Measurements from ENCODE around the gene GPR108. TPM values are rescaled to one million over a fixed set of nuclear protein-coding genes. Genes with fewer than 3 reads are reported as not detected.
A peak's percentile ranks its signal among the peaks of the same experiment; 100 is the strongest.

The GPR108 gene
- total and polyA plus RNA-seq, 5 donors from 2014 or later = 60.7 to 98.8 (median 86.2) TPM

DNA sequence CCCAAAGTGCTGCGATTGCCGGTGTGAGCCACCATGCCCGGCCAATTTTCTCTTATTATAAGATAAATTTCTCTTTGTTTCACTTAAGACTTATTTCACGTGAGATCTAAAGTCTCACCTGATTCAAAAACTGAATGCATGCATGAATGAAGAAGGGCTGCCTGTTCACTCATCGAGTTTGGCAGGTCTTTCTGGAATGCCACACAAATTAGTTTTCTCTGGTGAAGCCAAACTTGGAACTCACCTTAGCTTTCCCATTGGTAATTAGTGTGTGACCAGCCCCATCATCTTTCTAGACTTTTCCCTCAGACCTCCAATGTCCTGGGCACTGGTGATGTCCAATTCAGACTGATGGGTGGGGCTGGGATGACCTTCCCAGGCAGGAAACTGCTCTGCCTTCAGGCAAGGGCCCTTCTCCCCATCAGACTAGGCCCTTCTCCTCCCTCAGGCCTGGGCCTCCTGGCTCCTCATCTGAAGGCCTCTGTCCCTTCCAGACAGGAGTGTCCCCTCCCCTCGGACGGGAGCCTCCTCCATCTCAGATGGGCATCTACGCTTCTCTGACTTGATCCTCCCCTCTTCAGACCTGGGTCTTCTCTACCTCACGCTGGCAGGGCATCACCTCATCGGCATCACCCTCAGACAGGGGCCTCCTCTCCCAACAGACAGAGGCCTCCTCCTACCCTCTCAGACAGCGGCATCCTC, 31.3 kb downstream of the GPR108 start:
- Mint-ChIP-seq H3K4me3 (no peak overlapping the region), H3K9me3 (peaks cover 0 to 5% (median 0%) of the 10 kb centered on the region in 7 donors), H3K4me1 (peaks cover 0 to 17% (median 5%) of the 10 kb centered on the region in 4 donors), H3K27me3 (peaks cover 36% of the 10 kb centered on the region), H3K27ac (no peak overlapping the region), H3K36me3 (no peaks in the 10 kb centered on the region)
- H3K9me3 ChIP-seq (ENCODE audit: control insufficient read depth in 2 of 2, low read length in 2 of 2) = no peaks in the 10 kb centered on the region
- H3K27me3 ChIP-seq (ENCODE audit: control insufficient read depth, insufficient read depth, low read length) = peaks cover 5% of the 10 kb centered on the region
- H3K4me1 ChIP-seq (ENCODE audit: control insufficient read depth, insufficient read depth, low read length, poor library complexity, severe bottlenecking) = peaks cover 6% of the 10 kb centered on the region
- no peak overlapping the region for H3K27ac ChIP-seq (ENCODE audit: insufficient read depth, low read length, poor library complexity, severe bottlenecking)
- ATAC-seq (ENCODE audit: low read depth in 2 of 2) = no peak
- DNase-seq = no peak
- no peaks in the 10 kb centered on the region for H3K36me3 ChIP-seq (ENCODE audit: control insufficient read depth, insufficient read depth, low read length)
- no peak overlapping the region for H3K4me3 ChIP-seq (ENCODE audit: low read depth, low read length)

DNA sequence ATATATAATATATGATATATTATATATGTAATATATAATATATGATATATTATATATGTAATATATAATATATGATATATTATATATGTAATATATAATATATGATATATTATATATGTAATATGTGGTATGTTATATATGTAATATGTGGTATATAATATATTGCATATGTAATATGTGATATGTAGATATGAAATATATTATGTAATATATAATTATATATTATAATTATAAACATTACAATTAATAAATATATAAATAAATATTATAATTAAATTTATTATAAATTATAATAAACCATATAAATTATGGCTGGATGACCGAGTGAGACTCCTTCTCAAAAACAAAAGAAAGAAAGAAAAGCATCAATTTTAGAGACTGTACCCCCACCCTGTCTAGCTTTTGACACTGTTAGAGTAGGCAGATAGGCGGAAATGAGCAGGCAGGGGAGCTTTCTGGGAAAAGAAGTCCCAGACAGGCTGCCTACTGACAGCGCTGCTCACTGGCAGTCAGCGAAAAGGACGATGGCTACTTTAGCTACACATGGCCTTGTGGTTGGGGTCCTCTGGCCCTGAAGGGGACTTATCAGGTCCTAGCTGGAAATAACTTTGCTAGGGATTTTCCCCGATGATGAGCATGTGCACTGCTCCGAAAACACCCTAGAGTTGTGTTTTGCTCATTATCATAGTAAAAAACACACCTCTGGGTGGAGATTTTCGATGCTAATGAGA, 36.6 kb downstream of the GPR108 start:
- Histone ChIP-seq H3K27ac (ENCODE audit: insufficient read depth, low read length, poor library complexity, severe bottlenecking) (no peak overlapping the region), H3K36me3 (ENCODE audit: control insufficient read depth, insufficient read depth, low read length) (no peaks in the 10 kb centered on the region), H3K4me1 (ENCODE audit: control insufficient read depth, insufficient read depth, low read length, poor library complexity, severe bottlenecking) (peaks cover 4% of the 10 kb centered on the region), H3K9me3 (ENCODE audit: control insufficient read depth in 2 of 2, low read length in 2 of 2) (peaks cover 0 to 3% of the 10 kb centered on the region in 2 experiments), H3K4me3 (ENCODE audit: low read depth, low read length) (no peak overlapping the region), H3K27me3 (ENCODE audit: control insufficient read depth, insufficient read depth, low read length) (no peaks in the 10 kb centered on the region)
- Mint-ChIP-seq H3K4me1 (peaks cover 0 to 5% (median 0%) of the 10 kb centered on the region in 4 donors), H3K27ac (no peak overlapping the region), H3K9me3 (peaks cover 0 to 2% (median 0%) of the 10 kb centered on the region in 7 donors), H3K27me3 (no peaks in the 10 kb centered on the region), H3K4me3 (no peak overlapping the region), H3K36me3 (no peaks in the 10 kb centered on the region)
- no peak for DNase-seq
- ATAC-seq (ENCODE audit: low read depth in 2 of 2) = no peak

DNA sequence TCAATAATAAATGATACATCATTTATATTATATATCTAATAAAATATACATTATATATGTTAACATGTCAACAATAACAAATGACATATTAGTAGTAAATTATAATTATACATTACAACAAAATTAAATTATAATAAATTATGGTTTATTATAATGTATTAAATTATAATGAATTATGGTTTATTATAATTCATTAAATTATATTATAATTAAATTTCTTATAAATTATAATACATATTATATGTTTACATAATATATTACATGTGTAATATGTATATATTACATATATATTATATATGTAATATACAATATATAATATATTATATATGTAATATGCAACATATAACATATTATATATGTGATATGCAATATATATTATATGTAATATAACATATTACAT, 37.4 kb downstream of the GPR108 start:
- H3K4me3 Mint-ChIP-seq = no peak overlapping the region
- ATAC-seq (ENCODE audit: low read depth in 2 of 2) (no peak), DNase-seq (no peak)
- no peaks in the 10 kb centered on the region for H3K27me3 ChIP-seq (ENCODE audit: control insufficient read depth, insufficient read depth, low read length)
- H3K36me3 ChIP-seq (ENCODE audit: control insufficient read depth, insufficient read depth, low read length) = no peaks in the 10 kb centered on the region
- H3K9me3 ChIP-seq (ENCODE audit: control insufficient read depth in 2 of 2, low read length in 2 of 2) = peaks cover 0 to 3% of the 10 kb centered on the region in 2 experiments
- no peaks in the 10 kb centered on the region for H3K27me3 Mint-ChIP-seq
- peaks cover 0 to 3% (median 0%) of the 10 kb centered on the region in 7 donors for H3K9me3 Mint-ChIP-seq
- no peak overlapping the region for H3K27ac ChIP-seq (ENCODE audit: insufficient read depth, low read length, poor library complexity, severe bottlenecking)
- no peak overlapping the region for H3K27ac Mint-ChIP-seq
- H3K4me1 ChIP-seq (ENCODE audit: control insufficient read depth, insufficient read depth, low read length, poor library complexity, severe bottlenecking) = peaks cover 4% of the 10 kb centered on the region
- no peaks in the 10 kb centered on the region for H3K36me3 Mint-ChIP-seq
- peaks cover 0 to 5% (median 0%) of the 10 kb centered on the region in 4 donors for H3K4me1 Mint-ChIP-seq
- H3K4me3 ChIP-seq (ENCODE audit: low read depth, low read length) = no peak overlapping the region

DNA sequence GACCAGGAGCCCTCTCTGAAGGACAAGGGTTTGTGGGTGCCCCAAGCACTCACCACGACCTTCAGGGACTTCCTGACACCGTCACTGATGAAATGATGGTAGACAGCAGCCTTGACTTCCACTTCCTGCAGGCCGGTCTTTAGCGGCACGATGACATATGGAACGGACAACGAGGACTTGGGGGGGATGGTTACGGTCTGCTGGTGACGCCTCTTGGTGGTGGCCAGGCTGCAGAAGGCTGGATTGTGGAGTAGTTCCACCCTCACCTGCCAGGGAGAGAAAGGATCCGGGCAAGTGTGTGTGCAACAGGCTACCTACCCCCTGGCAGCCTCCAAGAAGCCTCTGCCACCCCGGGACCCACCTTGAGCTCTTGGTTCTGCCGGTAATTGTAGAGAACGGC, 40.1 kb downstream of the GPR108 start:
- H3K9me3 Mint-ChIP-seq = peaks cover 0 to 3% (median 0%) of the 10 kb centered on the region in 7 donors
- H3K36me3 ChIP-seq (ENCODE audit: control insufficient read depth, insufficient read depth, low read length) = no peaks in the 10 kb centered on the region
- H3K9me3 ChIP-seq (ENCODE audit: control insufficient read depth in 2 of 2, low read length in 2 of 2) = peaks cover 0 to 3% of the 10 kb centered on the region in 2 experiments
- no peaks in the 10 kb centered on the region for H3K36me3 Mint-ChIP-seq
- no peak for DNase-seq
- peaks cover 0 to 5% (median 0%) of the 10 kb centered on the region in 4 donors for H3K4me1 Mint-ChIP-seq
- no peaks in the 10 kb centered on the region for H3K27me3 Mint-ChIP-seq
- H3K27me3 ChIP-seq (ENCODE audit: control insufficient read depth, insufficient read depth, low read length) = no peaks in the 10 kb centered on the region
- no peak overlapping the region for H3K27ac ChIP-seq (ENCODE audit: insufficient read depth, low read length, poor library complexity, severe bottlenecking)
- H3K4me3 Mint-ChIP-seq = peak overlapping the region in 1 of 4 donors; percentile 21
- H3K4me1 ChIP-seq (ENCODE audit: control insufficient read depth, insufficient read depth, low read length, poor library complexity, severe bottlenecking) = peaks cover 4% of the 10 kb centered on the region
- no peak for ATAC-seq (ENCODE audit: low read depth in 2 of 2)
- H3K4me3 ChIP-seq (ENCODE audit: low read depth, low read length) = no peak overlapping the region
- no peak overlapping the region for H3K27ac Mint-ChIP-seq

DNA sequence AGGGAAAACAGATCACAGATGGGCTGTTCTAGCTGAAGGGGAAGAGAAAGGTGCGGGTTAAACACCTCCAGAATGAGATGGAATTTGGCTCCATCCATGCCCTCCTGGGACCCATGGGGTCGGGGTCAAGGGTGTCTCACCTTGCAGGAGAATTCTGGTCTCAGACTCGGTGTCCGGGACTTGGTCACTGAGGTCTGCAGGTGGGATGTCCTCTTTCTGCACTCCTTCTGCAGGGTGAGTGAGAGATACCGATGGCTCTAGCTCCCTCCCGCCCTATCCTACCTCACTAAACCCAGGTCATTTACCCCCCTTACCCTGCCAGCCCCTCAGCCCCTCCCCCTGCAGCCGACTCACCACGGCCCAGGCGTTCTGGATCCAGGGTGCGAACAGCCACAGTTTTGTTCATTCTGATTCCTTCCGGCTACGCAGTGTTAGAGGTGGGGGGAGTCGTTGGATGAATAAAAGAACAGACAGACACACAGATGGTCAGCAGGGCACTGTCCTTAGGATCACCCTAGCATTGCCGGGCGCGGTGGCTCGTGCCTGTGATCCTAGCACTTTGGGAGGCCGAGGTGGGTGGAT, 41.0 kb downstream of the GPR108 start:
- H3K27ac Mint-ChIP-seq = no peak overlapping the region
- H3K27me3 Mint-ChIP-seq = no peaks in the 10 kb centered on the region
- H3K36me3 Mint-ChIP-seq = no peaks in the 10 kb centered on the region

DNA sequence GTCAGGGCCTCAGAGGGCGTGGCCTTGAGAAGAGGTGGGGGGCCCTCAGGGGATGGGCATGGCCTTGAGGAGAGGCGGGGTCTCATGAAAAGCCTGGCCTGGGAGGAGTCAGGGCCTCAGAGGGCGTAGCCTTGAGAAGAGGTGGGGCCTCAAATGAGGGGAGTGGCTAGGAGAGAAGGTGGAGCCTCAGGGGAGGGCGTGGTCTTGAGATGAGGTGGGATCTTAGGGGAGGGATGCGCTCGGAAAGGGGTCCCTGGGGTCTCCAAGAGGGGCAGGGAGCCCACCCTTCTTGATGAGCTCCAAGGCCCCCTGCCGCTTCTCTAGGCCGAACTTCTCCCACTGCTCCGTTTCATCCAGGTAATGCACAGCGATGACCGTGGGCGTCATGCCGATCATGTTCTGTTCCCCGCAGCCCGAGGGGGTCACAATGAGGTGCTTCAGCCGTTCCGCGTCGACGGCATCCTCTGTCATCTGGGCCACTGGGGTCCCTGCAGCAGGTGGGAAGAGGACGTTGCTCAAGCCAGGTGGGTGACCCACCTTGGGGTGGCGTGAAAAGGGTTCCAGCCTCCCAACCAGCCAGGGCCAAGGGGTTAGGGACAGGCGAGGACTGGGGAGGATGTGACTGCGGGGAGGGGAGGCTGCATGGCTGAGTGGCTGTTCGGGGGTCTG, 43.1 kb downstream of the GPR108 start:
- Histone ChIP-seq H3K4me3 (ENCODE audit: low read depth, low read length) (no peak overlapping the region), H3K4me1 (ENCODE audit: control insufficient read depth, insufficient read depth, low read length, poor library complexity, severe bottlenecking) (peaks cover 4% of the 10 kb centered on the region), H3K27ac (ENCODE audit: insufficient read depth, low read length, poor library complexity, severe bottlenecking) (no peak overlapping the region), H3K27me3 (ENCODE audit: control insufficient read depth, insufficient read depth, low read length) (no peaks in the 10 kb centered on the region), H3K36me3 (ENCODE audit: control insufficient read depth, insufficient read depth, low read length) (no peaks in the 10 kb centered on the region), H3K9me3 (ENCODE audit: control insufficient read depth in 2 of 2, low read length in 2 of 2) (no peaks in the 10 kb centered on the region)
- peak overlapping the region in 1 of 4 donors; percentile 51 for H3K4me3 Mint-ChIP-seq
- DNase-seq (no peak), ATAC-seq (ENCODE audit: low read depth in 2 of 2) (no peak)
- no peaks in the 10 kb centered on the region for H3K27me3 Mint-ChIP-seq
- peaks cover 0 to 5% (median 0%) of the 10 kb centered on the region in 4 donors for H3K4me1 Mint-ChIP-seq
- peaks cover 0 to 3% (median 0%) of the 10 kb centered on the region in 7 donors for H3K9me3 Mint-ChIP-seq
- H3K27ac Mint-ChIP-seq = no peak overlapping the region
- no peaks in the 10 kb centered on the region for H3K36me3 Mint-ChIP-seq

More for the DNA sequence above, 41.0 kb downstream of the GPR108 start:
- Histone ChIP-seq H3K4me1 (ENCODE audit: control insufficient read depth, insufficient read depth, low read length, poor library complexity, severe bottlenecking) (peaks cover 4% of the 10 kb centered on the region), H3K36me3 (ENCODE audit: control insufficient read depth, insufficient read depth, low read length) (no peaks in the 10 kb centered on the region), H3K27me3 (ENCODE audit: control insufficient read depth, insufficient read depth, low read length) (no peaks in the 10 kb centered on the region), H3K9me3 (ENCODE audit: control insufficient read depth in 2 of 2, low read length in 2 of 2) (peaks cover 0 to 3% of the 10 kb centered on the region in 2 experiments), H3K4me3 (ENCODE audit: low read depth, low read length) (no peak overlapping the region), H3K27ac (ENCODE audit: insufficient read depth, low read length, poor library complexity, severe bottlenecking) (no peak overlapping the region)
- peaks cover 0 to 5% (median 0%) of the 10 kb centered on the region in 4 donors for H3K4me1 Mint-ChIP-seq
- H3K9me3 Mint-ChIP-seq = peaks cover 0 to 3% (median 0%) of the 10 kb centered on the region in 7 donors
- no peak for ATAC-seq (ENCODE audit: low read depth in 2 of 2)
- H3K4me3 Mint-ChIP-seq = no peak overlapping the region
- no peak for DNase-seq

DNA sequence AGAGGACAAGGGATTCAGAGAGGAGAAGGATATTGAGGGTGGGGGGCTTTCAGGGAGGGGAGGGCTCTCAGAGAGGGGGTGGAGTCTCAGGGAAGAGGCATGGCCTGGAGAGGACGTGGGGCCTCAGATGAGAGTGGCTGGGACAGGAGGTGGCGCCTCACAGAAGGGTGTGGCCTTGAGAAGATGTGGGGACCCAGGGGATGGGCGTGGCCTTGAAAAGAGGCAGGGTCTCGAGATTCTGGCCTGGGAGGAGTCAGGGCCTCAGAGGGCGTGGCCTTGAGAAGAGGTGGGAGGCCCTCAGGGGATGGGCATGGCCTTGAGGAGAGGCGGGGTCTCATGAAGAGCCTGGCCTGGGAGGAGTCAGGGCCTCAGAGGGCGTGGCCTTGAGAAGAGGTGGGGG, 43.7 kb downstream of the GPR108 start:
- H3K4me3 ChIP-seq (ENCODE audit: low read depth, low read length) = no peak overlapping the region
- H3K27me3 ChIP-seq (ENCODE audit: control insufficient read depth, insufficient read depth, low read length) = no peaks in the 10 kb centered on the region
- ATAC-seq (ENCODE audit: low read depth in 2 of 2) (no peak), DNase-seq (no peak)
- H3K27ac Mint-ChIP-seq = no peak overlapping the region
- no peaks in the 10 kb centered on the region for H3K27me3 Mint-ChIP-seq
- H3K4me3 Mint-ChIP-seq = no peak overlapping the region
- H3K4me1 Mint-ChIP-seq = peaks cover 0 to 5% (median 0%) of the 10 kb centered on the region in 4 donors
- H3K4me1 ChIP-seq (ENCODE audit: control insufficient read depth, insufficient read depth, low read length, poor library complexity, severe bottlenecking) = peaks cover 4% of the 10 kb centered on the region
- no peaks in the 10 kb centered on the region for H3K36me3 ChIP-seq (ENCODE audit: control insufficient read depth, insufficient read depth, low read length)
- peaks cover 0 to 3% (median 0%) of the 10 kb centered on the region in 7 donors for H3K9me3 Mint-ChIP-seq
- H3K36me3 Mint-ChIP-seq = no peaks in the 10 kb centered on the region
- H3K9me3 ChIP-seq (ENCODE audit: control insufficient read depth in 2 of 2, low read length in 2 of 2) = no peaks in the 10 kb centered on the region
- no peak overlapping the region for H3K27ac ChIP-seq (ENCODE audit: insufficient read depth, low read length, poor library complexity, severe bottlenecking)

Data from CD4-positive, CD25-positive, alpha-beta regulatory T cell (primary cell).